K562 (cell line): ENCODE results near the gene HDAC5. TPM values are rescaled to one million over a fixed set of nuclear protein-coding genes. Genes with fewer than 3 reads are reported as not detected.

ENCODE experiments used
- ATAC-seq: fragments of 200-7000 bp; cut with Tn5 transposase; 3 replicates; pipeline ENCODE4 v1.9.1; 2020; ENCODE audit warnings: moderate library complexity
- BruUV-seq: library from RNA; stranded (reverse); fragments of 400-500 nt; replicated peaks from 2 replicates; lab custom pipeline; 2021; lab: Mats Ljungman, UMichigan
- CTCF ChIA-PET: fragments of 300-600 bp; formaldehyde crosslinking; extraction: SDS; loops from one replicate; lab custom pipeline; 2021; ENCODE audit warnings: low intra/inter-chr PET ratio; lab: Yijun Ruan, JAX
- POLR2A ChIA-PET: fragments of 300-600, 350-650 bp; sonication (Branson Sonifier 250); formaldehyde crosslinking; extraction: SDS; loops from one replicate; lab custom pipeline; 2021; ENCODE audit warnings: antibody characterized with exemption, inconsistent platforms; lab: Yijun Ruan, JAX
- DNase-seq, 4 experiments: peaks; one replicate each; pipeline versions ENCODE4 v3.0.0 to v3.0.0-alpha.2; 2011 to 2018; ENCODE audit warnings: low spot score in 3 of 4, mixed read lengths in 3 of 4; ENCODE audit errors: extremely low read depth in 1 of 4
- FAIRE-seq: peaks from 2 replicates; lab custom pipeline; 2011; peaks lifted over from hg19 to GRCh38; lab: Jason Lieb, UNC
- H2AFZ ChIP-seq: 2 replicates; pipeline ENCODE4 v1.6.0; 2011; ENCODE audit warnings: low read depth, low read length, control low read depth, inconsistent platforms
- H3K27ac ChIP-seq: fragments of 200-600 bp; 3 replicates; pipeline ENCODE4 v1.8.0; 2011; ENCODE audit warnings: low read depth, mild to moderate bottlenecking, control low read depth, inconsistent platforms, low read length, moderate library complexity, mixed read lengths; ENCODE audit errors: extremely low read depth
- H3K27me3 ChIP-seq, 2 experiments: fragments of 300-600 bp in 1 of 2; 2 replicates in 1 of 2; 3 replicates in 1 of 2; pipeline versions ENCODE4 v1.6.0 to v1.8.0; 2011; ENCODE audit warnings: inconsistent platforms in 2 of 2, low read length in 2 of 2, mild to moderate bottlenecking in 1 of 2, mixed read lengths in 1 of 2, moderate library complexity in 1 of 2; ENCODE audit not compliant: control insufficient read depth in 2 of 2, insufficient read depth in 2 of 2
- H3K36me3 ChIP-seq: fragments of 300-600 bp; 3 replicates; pipeline ENCODE4 v1.8.0; 2011; ENCODE audit warnings: mild to moderate bottlenecking, low read length, inconsistent platforms; ENCODE audit not compliant: control insufficient read depth, insufficient read depth
- H3K4me1 ChIP-seq, 2 experiments: fragments of 200-600 bp in 1 of 2; replicated peaks in 1 of 2; 2 replicates in 1 of 2; 3 replicates in 1 of 2; pipeline versions ENCODE4 v1.5.1 to v1.8.0; 2011; ENCODE audit warnings: inconsistent platforms in 2 of 2, low read length in 2 of 2, mild to moderate bottlenecking in 1 of 2, mixed read lengths in 1 of 2, moderate library complexity in 1 of 2; ENCODE audit not compliant: control insufficient read depth in 2 of 2, insufficient read depth in 2 of 2
- H3K4me2 ChIP-seq: 2 replicates; pipeline ENCODE4 v1.6.1; 2011; ENCODE audit warnings: low read length, control low read depth, inconsistent platforms, mixed read lengths; ENCODE audit not compliant: insufficient read depth
- H3K4me3 ChIP-seq: fragments of 200-600 bp; sonication (generic), shearing (Covaris generic); 2 replicates; pipeline ENCODE4 v1.5.1; 2016; ENCODE audit warnings: control low read depth, inconsistent platforms
- H3K79me2 ChIP-seq: fragments of 200-600 bp; 3 replicates; pipeline ENCODE4 v1.8.0; 2011; ENCODE audit warnings: low read length, inconsistent platforms; ENCODE audit not compliant: control insufficient read depth, insufficient read depth
- H3K9ac ChIP-seq, 2 experiments: 2 replicates each; pipeline versions ENCODE4 v1.6.0 to v1.6.1; 2011; ENCODE audit warnings: low read depth in 2 of 2, low read length in 2 of 2, control low read depth in 1 of 2, inconsistent platforms in 1 of 2, mild to moderate bottlenecking in 1 of 2, mixed read lengths in 1 of 2; ENCODE audit not compliant: insufficient read depth in 1 of 2
- H3K9me1 ChIP-seq: one replicate; pipeline ENCODE4 v1.6.0; 2011; ENCODE audit warnings: inconsistent platforms, mild to moderate bottlenecking, low read length, moderate library complexity; ENCODE audit not compliant: control insufficient read depth, insufficient read depth
- H3K9me3 ChIP-seq: replicated peaks from 2 replicates; pipeline ENCODE4 v1.5.1; 2011; ENCODE audit warnings: low read depth, low read length, inconsistent platforms; ENCODE audit not compliant: control insufficient read depth, insufficient read depth
- H4K20me1 ChIP-seq: replicated peaks from 2 replicates; pipeline ENCODE4 v1.6.1; 2011; ENCODE audit warnings: low read length, inconsistent platforms, mixed read lengths; ENCODE audit not compliant: control insufficient read depth, insufficient read depth
- EP300 ChIP-seq: IDR thresholded peaks from 2 replicates; pipeline ENCODE4 v1.6.1; 2012; ENCODE audit warnings: low read length, improper control_type of control experiment
- ETV5 ChIP-seq: sonication (generic); formaldehyde crosslinking; IDR thresholded peaks from 2 replicates; pipeline ENCODE4 v1.4.0; 2020; ENCODE audit warnings: low read depth, mild to moderate bottlenecking, missing genetic modification reagents
- GTF2B ChIP-seq: IDR thresholded peaks from 2 replicates; pipeline ENCODE4 v1.6.1; 2011; ENCODE audit not compliant: insufficient read length; ENCODE audit errors: extremely low read depth
- IRF2 ChIP-seq: sonication (generic); formaldehyde crosslinking; IDR thresholded peaks from 2 replicates; pipeline ENCODE4 v1.8.1; 2022; ENCODE audit warnings: mild to moderate bottlenecking, missing genetic modification reagents
- KLF6 ChIP-seq: fragments of 250-450 bp; sonication (Bioruptor Pico); IDR thresholded peaks from 2 replicates; pipeline ENCODE4 v1.4.0; 2020; ENCODE audit warnings: mild to moderate bottlenecking, moderate library complexity, borderline replicate concordance
- MIER1 ChIP-seq: fragments of 450-650 bp; IDR thresholded peaks from 2 replicates; pipeline ENCODE4 v1.6.1; 2016; ENCODE audit warnings: antibody characterized with exemption, mild to moderate bottlenecking, low read depth
- SNAPC5 ChIP-seq: fragments of 250-450 bp; sonication (Bioruptor Pico); IDR thresholded peaks from 2 replicates; pipeline ENCODE4 v1.8.0; 2021; ENCODE audit warnings: moderate library complexity, mild to moderate bottlenecking, inconsistent platforms
- SRSF7 ChIP-seq: fragments of 200-400 bp; formaldehyde crosslinking; optimal IDR thresholded peaks from 2 replicates; pipeline ENCODE3; 2017; ENCODE audit warnings: mild to moderate bottlenecking, low read depth, low read length
- TAF15 ChIP-seq: fragments of 200-400 bp; formaldehyde crosslinking; IDR thresholded peaks from 2 replicates; pipeline ENCODE4 v1.6.1; 2017; ENCODE audit warnings: mild to moderate bottlenecking, low read depth, low read length, moderate library complexity
- TBP ChIP-seq: optimal IDR thresholded peaks from 2 replicates; pipeline ENCODE3; 2011; ENCODE audit warnings: low read depth, low read length, improper control_type of control experiment
- XRCC3 ChIP-seq: fragments of 450-650 bp; IDR thresholded peaks from 2 replicates; pipeline ENCODE4 v1.6.1; 2017; ENCODE audit warnings: mild to moderate bottlenecking, moderate library complexity
- ZNF224 ChIP-seq: sonication (generic); formaldehyde crosslinking; IDR thresholded peaks from 2 replicates; pipeline ENCODE4 v1.8.0; 2022; ENCODE audit warnings: mild to moderate bottlenecking, missing genetic modification reagents
- ZNF436 ChIP-seq: fragments of 250-450, 450-650 bp; sonication (Bioruptor Pico); formaldehyde crosslinking; IDR thresholded peaks from 2 replicates; pipeline ENCODE4 v1.7.0; 2020; ENCODE audit warnings: mild to moderate bottlenecking
- ZNF444 ChIP-seq: fragments of 250-450 bp; sonication (Bioruptor Pico); IDR thresholded peaks from 2 replicates; pipeline ENCODE4 v1.4.0; 2020; ENCODE audit warnings: mild to moderate bottlenecking, moderate library complexity
- ZNF584 ChIP-seq: fragments of 200-800 bp; sonication (Bioruptor generic); IDR thresholded peaks from 2 replicates; pipeline ENCODE4 v1.6.1; 2016; ENCODE audit warnings: low read depth, mild to moderate bottlenecking, missing genetic modification characterization, missing compliant biosample characterization
- ZNF695 ChIP-seq: fragments of 450-650 bp; formaldehyde crosslinking; IDR thresholded peaks from 2 replicates; pipeline ENCODE4 v1.4.0; 2020; ENCODE audit warnings: mild to moderate bottlenecking, moderate library complexity
- ZNF778 ChIP-seq: fragments of 450-650 bp; formaldehyde crosslinking; IDR thresholded peaks from 2 replicates; pipeline ENCODE4 v1.4.0; 2020; ENCODE audit warnings: mild to moderate bottlenecking, moderate library complexity
- WGBS: fragments of 100-300 bp; shearing (Covaris generic); methylation state at CpG from one replicate; pipeline ENCODE4 v1.1.6; 2016; ENCODE audit warnings: low coverage, mixed read lengths; ENCODE audit not compliant: insufficient coverage; ENCODE audit errors: missing lambda C conversion rate; 5-methylcytosine and 5-hydroxymethylcytosine counted together
- in situ Hi-C: fragments of 300-500 bp; cut with MboI; formaldehyde crosslinking; loops from 4 replicates; pipeline ENCODE4 v1.15.0; 2018; ENCODE audit warnings: inconsistent platforms, mixed read lengths
- intact Hi-C: fragments of 100-400 bp; cut with micrococcal nuclease; formaldehyde crosslinking; loops from 2 replicates; pipeline ENCODE4 v1.14.2; 2022
- polyA plus RNA-seq, 8 experiments: library from polyadenylated mRNA; depleted of rRNA in 4 of 8; stranded (reverse) in 5 of 8; unstranded in 3 of 8; fragments of >200 nt; fragmentation: Nextera tagmentation in 2 of 8; fragmentation: Illumina TruSeq in 1 of 8; extraction: Ambion mirVana in 2 of 8; extraction: Trizol in 1 of 8; gene quantifications; 2 replicates each; pipeline versions ENCODE4 v1.2.1 to v1.2.3, GENCODE V29; 2011 to 2014; ENCODE audit warnings: inconsistent platforms in 1 of 8, missing spikeins in 1 of 8
- total RNA-seq, 7 experiments: library from RNA; depleted of rRNA in 6 of 7; stranded (reverse); fragments of >200 nt in 6 of 7; fragmentation: Illumina TruSeq in 2 of 7; extraction: Trizol in 2 of 7; gene quantifications; 2 replicates each; pipeline versions ENCODE4 v1.2.1 to v1.2.3, GENCODE V29; 2011 to 2021; ENCODE audit warnings: low replicate concordance in 1 of 7
- TF ChIP-seq, protein P1 (sequence below): fragments of 450-650 bp; conservative IDR thresholded peaks from 2 replicates; pipeline ENCODE4 v1.6.1; 2016; ENCODE audit warnings: missing genetic modification characterization, low read depth, mild to moderate bottlenecking, control low read depth, missing compliant biosample characterization

HDAC5 gene
- total and polyA plus RNA-seq, 9 of the 15 experiments (the other 6 are each of a cell fraction or from before 2014, with no cell fraction given): 0.45 to 26.2 (median 16.4) TPM

DNA sequence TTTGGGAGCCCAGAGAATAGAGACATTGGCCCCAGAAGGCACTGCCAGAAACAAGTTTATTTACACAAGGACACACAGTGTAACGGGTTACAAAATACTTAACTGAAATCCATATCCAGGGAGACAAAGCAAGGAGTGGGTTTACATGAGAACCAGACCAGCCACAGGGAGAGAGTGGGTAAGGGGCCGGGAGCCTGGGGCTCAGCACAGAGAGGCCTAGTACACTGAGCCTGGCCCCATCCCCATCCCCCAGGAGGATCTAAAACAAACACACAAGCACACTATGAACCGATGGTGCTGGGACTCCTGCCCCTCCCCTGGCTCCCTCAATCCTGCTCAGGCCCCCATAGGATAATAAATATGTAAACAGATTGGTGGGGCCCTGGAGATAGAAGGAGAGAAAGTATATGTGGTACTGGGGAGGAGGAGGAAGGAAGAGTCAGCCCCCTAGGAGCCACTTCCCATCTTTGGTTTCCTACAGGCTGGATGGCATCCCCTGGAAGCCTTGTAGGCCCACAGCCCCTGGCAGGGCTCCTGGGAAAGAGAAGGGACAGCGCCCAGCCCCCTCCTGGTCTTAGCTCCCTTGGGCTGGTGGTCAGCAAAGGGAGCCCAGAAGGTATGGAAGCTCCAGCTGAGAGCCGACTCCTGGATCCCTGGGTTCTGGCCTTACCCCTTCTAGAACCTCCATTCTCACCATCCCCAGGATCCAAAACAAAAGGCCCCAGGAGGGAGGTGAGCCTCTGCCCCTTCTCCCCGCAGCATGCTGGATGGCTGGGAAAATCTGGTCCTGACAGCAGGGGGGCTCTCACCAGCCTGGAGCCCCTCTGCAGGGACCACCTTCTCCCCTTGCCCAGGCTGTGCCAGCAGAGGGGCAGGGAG lies 46.5 kb downstream of the HDAC5 start:
- Histone ChIP-seq H3K27me3 (no peaks in the 10 kb centered on the region), H3K36me3 (peaks cover 41% of the 10 kb centered on the region; the same call in 2 of the 3 replicates), H3K4me2 (no peak overlapping the region), H3K27ac (no peak overlapping the region), H3K9me1 (no peaks in the 10 kb centered on the region), H3K9me3 (no peaks in the 10 kb centered on the region), H4K20me1 (no peaks in the 10 kb centered on the region), H2AFZ (no peak overlapping the region), H3K4me3 (no peak overlapping the region), H3K4me1 (peaks cover 3 to 17% of the 10 kb centered on the region in 2 experiments; a peak in 4 of 5 replicates), H3K79me2 (peaks cover 12% of the 10 kb centered on the region), H3K9ac (0 out of 4 replicates have a peak overlapping the region, but pooled peaks of 1 of the 2 experiments have one; percentile 36)
- DNase-seq: no peak
- BruUV-seq: no TSS peak
- ChIA-PET POLR2A (no interaction called here), CTCF (no interaction called here)
- TF ChIP-seq ZNF584 (no peak), KLF6 (CRISPR knock-in tag) (no peak), ZNF436 (no peak), EP300 (no peak), SRSF7 (no peak), IRF2 (no peak), ETV5 (CRISPR knock-in tag) (no peak), TBP (no peak), ZNF224 (CRISPR knock-in tag) (no peak), GTF2B (no peak), XRCC3 (no peak), MIER1 (no peak), ZNF695 (no peak), ZNF778 (CRISPR knock-in tag) (no peak), ZNF444 (CRISPR knock-in tag) (no peak), TAF15 (no peak), SNAPC5 (CRISPR knock-in tag) (no peak)
- TF ChIP-seq, protein P1, sequence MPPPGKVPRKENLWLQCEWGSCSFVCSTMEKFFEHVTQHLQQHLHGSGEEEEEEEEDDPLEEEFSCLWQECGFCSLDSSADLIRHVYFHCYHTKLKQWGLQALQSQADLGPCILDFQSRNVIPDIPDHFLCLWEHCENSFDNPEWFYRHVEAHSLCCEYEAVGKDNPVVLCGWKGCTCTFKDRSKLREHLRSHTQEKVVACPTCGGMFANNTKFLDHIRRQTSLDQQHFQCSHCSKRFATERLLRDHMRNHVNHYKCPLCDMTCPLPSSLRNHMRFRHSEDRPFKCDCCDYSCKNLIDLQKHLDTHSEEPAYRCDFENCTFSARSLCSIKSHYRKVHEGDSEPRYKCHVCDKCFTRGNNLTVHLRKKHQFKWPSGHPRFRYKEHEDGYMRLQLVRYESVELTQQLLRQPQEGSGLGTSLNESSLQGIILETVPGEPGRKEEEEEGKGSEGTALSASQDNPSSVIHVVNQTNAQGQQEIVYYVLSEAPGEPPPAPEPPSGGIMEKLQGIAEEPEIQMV (tag): no peak
- WGBS: 72% methylated on average over 6 of the region's 6 CpGs
- no peak for FAIRE-seq
- intact Hi-C loops: no loop called here
- ATAC-seq: no peak
- in situ Hi-C loops: no loop called here
